DMS 273 (cell line): ENCODE results near the gene DAGLA.

Experiments
- DNase-seq: peaks from one replicate; lab custom pipeline; 2025; ENCODE audit not compliant: unreplicated experiment; lab: John Stamatoyannopoulos, UW

The DAGLA gene

DNA sequence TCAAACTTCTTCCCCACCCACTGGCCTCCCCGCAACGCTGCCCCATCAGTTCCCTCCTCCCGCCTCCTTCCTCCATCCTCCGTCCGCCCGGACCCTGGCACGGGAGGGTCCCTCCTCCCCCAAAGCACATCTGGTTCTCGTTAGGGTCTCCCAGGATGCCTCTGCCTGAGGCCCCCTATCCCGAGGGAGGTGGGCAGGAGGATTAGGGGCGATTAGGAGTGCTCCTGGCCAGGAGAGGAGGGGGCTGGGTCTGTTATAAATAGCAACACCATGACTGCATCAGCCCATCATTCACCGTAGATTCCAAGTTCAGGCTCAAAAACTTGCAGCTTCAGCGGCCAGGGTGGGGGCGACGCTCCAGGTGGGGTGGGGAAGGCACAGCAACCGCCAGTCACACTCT lies 82.6 kb downstream of the DAGLA start:
- DNase-seq: no peak

DNA sequence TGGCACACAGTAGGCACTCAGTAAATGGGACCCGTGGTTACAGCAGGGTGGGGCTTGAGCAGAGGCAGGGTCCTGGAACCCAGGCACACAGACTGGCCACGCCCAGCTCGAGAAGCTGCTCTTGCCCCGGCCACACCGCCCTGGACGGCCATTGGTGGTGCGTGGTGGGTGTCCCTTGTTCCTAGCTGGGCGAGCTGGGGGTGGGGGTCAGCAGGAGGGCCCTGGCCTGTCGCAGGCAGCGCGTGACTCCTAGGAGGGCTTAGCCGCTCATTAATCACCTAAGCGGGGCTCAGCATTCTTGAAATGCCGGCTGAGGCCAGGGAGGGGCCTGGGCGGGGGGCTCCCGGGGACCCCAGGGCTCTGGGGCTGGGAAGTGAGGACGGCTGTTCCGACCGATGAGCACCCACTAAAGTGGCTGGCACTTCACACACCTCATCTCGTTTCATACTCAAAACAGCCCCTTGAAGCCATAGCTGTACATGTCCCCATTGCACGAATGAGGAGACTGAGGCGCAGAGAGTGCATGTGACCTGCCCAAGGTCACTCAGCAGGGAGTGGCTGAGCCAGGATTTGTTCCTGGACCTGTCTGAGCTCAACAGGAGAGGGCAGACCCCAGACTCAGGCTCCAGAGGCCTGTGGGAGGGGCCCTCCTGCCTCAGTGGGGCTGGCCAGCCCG lies 83.9 kb downstream of the DAGLA start:
- no peak for DNase-seq

DNA sequence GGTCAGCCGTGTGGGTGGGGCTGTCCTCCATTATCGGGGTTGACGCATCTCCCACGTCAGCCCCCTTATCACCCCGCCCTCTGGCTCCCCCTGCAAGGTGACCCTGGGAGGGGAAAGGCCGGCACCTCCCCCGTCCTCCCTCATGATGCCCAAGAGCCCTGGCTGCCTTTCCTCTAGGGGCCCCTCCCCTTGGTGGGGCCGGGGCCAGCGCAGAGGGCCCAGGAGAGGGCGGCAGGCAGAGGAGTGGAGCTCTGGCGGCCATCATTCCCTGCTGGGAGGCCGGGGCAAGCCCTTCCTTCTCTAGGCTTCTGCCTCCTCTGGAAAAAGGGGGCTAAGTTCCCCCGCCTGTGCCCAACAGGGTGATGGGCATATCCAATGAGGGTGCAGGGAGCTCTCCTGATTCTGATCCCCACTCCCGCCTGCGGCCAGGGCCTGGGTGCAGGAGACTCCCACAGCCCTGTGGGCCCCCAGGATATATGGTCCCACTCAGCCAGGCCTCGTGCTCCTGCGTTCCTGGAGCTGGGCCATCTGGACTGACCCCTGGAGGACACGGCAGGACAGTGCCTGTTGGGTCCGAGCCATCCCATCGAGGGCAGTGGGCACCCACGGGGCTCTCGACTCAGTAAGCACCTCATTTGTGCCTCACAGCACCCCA lies 84.5 kb downstream of the DAGLA start:
- no peak for DNase-seq

DNA sequence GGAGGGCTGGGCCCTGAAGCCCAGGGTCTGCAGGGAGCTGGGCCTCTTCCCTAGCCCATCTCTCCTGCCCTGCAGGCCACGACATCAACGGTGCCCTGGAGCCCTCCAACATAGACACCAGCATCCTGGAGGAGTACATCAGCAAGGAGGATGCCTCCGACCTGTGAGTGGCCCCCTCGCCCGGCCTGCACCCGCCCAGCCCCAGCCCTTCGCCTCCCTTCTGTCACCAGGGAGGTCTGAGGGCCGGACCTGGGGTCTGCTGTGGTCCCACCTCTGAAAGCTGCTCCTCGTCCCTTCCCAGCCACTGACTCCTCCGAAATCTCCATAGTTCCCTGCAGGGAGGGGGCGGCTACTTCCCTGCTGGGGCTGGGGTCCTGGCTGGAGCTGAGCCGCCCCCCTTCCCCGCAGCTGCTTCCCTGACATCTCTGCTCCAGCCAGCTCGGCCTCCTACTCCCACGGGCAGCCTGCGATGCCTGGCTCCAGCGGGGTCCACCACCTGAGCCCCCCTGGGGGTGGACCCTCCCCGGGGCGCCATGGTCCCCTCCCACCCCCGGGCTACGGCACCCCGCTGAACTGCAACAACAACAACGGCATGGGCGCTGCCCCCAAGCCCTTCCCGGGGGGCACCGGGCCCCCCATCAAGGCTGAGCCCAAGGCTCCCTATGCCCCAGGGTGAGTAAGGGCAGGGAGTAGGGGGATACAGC lies 85.5 kb downstream of the DAGLA start:
- no peak for DNase-seq

DNA sequence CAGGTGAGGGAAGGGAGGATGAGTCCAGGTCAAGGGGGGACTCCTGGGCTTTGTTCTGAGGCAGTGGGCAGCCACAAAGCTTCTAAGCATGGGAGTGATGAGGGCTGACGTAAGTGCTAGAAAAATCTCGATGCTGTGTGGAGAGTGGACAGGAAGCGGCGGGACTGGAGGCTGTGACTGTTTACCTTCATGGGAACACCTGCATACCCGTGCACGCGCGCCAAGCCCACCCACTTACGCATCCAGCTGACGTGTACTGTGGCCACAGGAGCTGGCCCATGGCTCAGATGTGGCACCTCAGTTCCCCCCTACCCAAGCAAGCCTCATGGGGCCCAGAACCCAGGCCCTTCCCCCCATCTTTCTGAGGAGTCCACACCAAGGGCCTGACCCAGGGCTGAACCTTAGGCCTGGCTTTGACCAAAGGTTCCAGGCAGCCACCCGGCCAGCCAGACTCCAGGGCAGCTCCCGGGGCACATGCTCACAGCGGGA lies 86.2 kb downstream of the DAGLA start:
- no peak for DNase-seq

DNA sequence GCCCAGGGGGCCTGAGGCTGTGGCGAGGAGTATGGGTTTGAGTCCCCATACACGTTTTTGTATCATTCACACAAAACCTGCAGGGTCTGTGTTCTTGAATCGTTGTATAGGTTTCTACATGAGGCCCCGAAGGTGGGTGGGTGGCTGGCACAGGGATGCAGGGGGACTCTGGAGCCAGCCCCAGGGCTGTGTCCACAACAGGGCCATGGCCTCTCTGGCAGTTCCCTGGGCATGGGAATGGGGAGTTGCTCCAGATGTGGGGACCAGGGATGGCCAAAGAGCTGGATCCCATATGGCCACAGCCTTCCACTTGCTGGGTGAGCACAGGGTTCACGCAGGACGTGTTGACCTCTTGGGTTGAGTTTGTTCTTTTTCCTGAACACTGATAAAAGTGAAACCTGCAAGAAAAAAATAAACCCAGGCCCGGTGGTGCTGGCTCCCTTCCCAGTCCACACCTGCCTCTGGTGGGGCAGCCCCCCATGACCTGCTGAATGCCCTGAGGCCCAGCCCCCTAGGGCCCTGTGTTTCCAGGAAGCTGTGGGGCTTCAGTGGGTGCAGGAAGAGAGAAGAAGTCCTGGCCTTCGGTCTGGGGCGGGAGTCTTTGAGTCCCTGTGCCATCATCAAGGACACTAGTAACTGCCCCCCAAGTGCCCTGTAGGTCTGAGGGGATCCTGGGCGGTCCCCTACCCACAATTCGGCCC lies 88.3 kb downstream of the DAGLA start:
- DNase-seq: no peak

DNA sequence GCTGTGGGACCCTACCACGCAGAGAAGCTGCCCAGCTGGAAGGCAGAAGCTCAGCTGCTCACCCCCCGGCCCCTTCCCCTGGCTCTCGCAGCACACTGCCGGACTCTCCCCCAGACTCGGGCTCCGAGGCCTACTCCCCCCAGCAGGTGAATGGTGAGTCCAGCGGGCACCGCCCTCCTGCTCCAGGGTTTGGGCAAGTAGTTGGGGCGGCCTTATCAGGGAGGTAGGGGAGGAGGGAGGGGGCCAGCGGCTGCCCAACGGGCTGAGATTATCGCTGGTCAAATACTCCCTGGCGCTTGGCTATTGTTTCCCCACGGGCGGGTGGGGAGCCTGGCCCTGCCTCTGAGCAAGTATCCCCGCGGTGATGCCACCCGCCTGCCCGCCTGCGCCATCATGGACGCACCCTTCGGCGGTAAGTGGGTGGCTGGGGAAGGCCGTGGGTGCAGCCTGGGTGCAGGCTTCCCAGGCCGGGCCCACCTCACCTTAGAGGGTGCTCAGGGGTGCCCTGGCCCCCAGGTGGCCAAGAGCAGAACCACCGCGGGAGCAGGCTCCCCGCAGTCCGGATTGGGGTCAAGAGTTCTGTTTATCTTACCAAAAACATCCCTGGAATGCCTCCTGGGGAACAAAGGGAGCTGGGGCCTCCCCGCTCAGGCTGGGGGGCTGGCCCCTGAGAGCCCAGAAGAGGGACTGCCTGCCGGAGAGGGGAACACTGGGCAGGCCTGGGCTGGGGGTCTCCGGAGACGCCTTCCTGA lies 89.2 kb downstream of the DAGLA start:
- DNase-seq: no peak

DNA sequence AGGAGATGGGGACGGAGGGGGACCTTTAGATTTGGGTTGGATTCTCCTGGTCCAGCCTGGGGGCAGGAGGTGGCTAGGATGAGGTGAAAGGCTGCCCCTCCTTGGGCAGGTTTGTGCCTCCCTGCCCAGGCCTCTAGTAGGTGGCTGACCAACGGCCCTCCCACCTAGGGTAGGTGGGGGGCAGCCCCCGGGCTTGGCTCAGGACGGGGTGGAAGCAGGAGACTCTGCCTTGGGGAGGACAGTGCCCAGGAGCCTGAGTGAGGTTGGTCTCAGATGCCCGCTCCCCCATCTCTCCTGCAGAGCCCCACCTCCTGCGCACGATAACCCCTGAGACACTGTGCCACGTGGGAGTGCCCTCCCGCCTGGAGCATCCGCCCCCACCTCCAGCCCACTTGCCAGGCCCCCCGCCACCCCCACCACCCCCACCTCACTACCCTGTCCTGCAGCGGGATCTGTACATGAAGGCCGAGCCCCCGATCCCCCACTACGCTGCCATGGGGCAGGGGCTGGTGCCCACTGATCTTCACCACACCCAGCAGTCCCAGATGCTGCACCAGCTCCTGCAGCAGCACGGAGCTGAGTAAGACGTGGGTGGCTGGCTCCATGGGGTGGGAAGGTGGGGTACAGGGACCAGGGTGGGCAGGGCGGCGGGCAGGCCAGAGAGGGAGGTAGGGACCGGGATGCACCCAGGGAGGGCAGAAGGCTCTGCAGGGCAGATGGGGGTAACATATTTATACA lies 89.9 kb downstream of the DAGLA start:
- no peak for DNase-seq

DNA sequence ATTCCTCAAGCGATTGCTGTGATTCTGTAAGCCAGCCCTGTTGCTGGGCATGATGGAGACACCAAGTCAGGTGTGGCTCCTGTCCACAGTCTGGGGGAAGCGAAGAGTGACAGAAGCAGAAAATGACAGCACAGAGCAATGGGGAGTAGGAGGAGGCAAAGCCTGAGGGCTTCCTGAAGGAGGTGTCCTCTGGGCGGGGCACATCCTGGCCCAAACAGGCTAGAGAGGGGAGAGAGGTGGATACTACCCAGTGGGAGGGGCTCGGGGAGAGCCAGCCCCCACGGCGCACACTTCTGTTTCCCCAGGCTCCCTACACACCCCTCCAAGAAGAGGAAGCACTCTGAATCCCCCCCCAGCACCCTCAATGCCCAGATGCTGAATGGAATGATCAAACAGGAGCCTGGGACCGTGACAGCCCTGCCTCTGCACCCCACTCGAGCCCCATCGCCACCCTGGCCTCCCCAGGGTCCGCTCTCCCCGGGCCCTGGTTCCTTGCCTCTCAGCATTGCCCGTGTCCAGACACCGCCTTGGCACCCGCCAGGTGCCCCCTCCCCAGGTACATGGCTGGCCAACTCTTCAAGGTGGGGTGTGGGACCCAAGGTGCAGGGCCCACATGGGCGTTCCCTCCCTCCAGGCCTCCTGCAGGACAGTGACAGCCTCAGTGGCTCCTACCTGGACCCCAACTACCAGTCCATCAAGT lies 91.2 kb downstream of the DAGLA start:
- DNase-seq: no peak

DNA sequence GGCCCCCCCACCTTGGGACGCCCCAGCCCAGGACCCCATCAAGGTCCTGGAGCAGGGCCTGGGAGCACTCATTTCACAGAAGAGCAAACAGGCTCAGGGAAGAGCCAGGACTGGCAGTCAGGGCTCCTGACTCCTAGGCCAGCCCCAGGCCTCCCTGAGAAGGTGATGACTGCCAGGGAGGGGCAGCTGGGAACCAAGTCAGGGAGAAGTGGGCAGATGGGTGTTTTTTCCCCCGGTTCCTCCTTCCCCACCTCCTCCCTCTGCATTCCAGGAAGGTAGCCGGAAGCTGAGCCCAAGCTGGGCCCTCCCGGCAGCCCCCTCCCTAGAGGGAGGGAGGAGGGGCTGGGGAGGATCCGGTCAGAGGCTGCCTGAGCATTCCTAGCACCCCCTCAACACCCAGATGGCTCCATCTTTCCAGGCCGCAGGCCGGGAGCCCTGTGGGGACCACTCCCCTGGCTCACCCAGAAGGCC lies 91.8 kb downstream of the DAGLA start:
- DNase-seq: no peak

DNA sequence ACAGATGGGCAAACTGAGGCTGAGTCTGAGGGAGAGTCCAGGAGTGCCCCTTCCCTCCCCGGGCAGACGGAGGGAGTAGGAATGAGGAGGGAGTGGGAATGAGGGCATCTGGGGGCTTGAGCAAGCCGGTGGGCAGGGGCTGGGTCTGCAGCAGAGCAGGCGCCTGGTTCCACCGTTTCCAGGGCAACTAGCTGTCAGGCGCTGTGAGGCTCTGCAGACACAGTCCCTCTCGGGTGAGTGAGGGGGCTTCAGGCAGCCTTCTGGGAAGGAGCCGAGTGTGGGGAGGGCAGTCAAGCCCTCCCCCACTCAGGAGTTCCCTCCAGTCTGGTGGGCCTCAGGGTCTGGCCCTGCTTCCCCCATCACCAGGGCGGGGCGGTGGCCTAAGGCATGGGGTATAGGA lies 93.2 kb downstream of the DAGLA start:
- DNase-seq: no peak

DNA sequence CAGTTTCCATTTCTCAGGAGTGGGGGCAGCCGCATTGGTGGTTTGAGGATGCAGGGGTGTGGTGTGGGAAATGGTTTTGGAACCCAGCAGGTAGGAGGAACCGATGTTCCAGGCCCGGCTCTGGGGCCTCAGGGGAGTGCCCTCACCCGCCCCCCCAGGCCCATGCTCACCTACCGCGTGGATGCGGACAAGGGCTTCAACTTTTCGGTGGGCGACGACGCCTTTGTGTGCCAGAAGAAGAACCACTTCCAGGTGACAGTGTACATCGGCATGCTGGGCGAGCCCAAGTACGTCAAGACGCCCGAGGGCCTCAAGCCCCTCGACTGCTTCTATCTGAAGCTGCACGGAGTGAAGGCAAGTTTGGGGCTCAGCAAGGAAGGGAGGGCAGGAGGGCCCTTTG lies 93.6 kb downstream of the DAGLA start:
- DNase-seq: no peak

DNA sequence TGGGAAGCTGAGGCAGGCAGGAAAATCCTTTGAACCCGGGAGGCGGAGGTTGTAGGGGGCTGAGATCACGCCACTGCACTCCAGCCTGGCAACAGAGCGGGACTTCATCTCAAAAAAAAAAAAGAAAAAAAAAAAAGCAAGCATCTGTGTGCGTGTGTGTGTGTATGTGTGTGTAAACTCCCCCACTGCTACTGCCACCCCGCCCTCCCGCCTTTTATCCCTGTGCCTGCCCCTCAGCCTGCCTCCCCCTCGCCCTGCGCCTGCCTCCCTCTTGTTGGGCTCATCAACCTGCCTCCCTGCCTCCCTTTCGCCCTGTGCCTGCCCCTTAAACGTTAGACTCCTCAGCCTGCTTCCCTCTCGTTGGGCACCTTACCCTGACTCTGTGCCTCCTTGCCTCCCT lies 94.2 kb downstream of the DAGLA start:
- no peak for DNase-seq

DNA sequence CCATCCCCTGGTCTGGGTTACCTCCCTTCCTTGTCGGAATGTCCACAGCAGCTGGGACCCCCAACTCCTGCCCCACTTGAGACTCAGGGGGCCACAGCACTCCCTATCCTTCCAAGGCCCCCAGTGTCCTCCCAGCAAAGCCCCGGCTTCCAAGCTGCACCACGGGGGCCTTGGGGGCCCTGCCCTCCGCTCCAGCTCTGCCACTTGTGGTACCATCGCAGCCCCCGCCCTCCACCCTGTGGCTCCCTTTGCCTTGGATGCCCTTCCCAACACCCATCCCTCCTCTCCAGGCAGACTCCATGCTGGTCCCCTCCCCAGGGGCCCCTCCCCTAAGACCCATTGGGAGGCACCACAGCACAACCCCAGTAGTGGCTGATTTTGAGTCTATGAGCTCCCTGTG lies 94.9 kb downstream of the DAGLA start:
- DNase-seq: no peak

DNA sequence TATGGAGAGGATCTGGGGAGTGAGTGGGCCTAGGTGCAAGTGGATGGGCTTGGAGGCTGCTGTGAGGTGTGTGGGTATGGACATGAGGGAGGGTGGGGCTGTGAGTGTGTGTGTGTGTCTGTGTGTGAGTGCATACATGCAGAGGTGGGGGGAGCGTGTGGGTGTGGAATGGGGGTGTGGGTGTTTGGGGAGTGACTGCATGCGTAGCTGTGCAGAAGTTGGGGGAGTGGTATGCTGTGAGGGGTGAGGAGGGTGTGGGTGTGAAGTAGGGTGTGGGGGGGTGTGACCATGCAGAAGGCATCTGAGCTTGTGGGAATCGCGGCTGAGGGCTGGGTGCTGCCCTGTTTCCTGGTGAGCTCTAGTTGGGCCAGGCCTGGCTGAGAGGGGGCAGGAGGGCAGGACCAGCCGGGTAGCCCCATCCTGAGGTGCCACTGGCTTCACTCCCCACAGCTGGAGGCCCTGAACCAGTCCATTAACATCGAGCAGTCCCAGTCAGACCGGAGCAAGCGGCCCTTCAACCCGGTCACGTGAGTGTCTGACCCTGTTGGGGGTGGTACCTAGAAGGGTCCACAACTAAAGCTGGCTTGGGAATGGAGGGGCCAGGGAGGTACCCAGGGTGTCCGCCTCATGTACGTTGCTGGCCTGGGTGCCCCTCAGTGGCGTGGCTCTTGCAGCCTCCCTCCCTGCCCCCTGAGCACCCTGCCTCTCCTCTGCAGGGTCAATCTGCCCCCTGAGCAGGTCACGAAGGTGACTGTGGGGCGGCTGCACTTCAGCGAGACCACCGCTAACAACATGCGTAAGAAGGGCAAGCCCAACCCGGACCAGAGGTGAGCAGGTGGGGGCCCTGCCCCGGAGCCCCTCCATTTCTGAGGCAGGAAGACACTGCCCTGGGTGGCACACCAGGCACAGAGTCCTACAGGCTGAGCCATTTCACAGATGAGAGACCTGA lies 95.7 kb downstream of the DAGLA start:
- no peak for DNase-seq

DNA sequence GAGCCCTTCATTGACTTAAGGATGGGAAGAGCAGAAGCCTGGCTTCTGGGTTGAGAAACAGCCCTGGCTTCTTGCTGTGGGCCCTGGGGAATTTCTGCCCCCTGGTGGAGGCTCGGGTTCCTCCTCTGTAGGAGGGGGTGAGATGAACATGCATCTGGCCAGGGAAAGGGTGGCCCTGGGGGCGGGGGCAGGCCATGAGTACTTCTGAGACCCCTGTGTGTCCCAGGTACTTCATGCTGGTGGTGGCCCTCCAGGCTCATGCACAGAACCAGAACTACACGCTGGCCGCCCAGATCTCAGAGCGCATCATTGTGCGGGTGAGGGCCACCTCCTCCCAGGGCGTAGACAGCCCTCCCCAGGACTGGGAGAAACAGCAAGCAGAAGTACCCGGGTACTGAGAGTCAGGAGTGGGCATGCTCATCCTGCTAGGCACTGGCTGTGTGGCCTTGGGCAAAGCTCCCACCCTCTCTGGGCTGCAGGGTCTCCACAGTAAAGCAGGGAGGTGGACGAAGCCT lies 96.4 kb downstream of the DAGLA start:
- DNase-seq: peak; percentile 69

DNA sequence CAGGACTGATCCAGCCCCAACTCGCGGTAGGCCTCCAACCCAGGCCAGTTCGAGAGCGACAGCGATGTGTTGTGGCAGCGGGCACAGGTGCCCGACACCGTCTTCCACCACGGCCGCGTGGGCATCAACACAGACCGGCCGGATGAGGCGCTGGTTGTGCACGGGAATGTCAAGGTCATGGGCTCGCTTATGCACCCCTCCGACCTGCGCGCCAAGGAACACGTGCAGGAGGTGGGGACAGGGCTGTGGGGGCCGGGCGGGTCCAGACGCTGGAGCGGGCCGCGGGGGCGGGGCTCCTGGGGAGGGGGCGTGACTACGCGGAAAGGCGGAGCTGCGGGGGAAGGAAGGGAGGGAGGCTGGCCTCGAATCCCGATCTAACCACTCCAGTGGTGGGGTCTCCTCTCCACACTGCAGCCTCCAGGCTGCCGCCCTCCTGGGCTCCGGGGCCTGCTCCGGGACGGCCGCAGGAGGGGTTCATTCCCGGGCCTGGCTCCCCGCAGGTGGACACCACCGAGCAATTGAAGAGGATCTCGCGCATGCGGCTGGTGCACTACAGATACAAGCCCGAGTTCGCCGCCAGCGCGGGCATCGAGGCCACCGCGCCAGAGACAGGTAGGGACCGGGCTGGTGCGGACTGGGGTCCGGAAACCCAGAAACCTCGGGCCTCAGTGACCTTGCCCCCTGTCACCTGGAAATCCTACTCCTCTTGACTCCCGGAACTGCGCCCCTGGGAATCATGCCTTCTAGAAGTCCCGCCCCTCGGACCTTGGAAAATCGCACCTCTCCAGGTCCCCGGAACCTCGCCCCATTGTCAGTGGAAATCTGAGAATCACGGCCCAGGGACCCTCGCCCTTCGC lies 97.3 kb downstream of the DAGLA start:
- DNase-seq: no peak
